ENCODE measurements around the gene PDLIM7.

PDLIM7 gene

DNA sequence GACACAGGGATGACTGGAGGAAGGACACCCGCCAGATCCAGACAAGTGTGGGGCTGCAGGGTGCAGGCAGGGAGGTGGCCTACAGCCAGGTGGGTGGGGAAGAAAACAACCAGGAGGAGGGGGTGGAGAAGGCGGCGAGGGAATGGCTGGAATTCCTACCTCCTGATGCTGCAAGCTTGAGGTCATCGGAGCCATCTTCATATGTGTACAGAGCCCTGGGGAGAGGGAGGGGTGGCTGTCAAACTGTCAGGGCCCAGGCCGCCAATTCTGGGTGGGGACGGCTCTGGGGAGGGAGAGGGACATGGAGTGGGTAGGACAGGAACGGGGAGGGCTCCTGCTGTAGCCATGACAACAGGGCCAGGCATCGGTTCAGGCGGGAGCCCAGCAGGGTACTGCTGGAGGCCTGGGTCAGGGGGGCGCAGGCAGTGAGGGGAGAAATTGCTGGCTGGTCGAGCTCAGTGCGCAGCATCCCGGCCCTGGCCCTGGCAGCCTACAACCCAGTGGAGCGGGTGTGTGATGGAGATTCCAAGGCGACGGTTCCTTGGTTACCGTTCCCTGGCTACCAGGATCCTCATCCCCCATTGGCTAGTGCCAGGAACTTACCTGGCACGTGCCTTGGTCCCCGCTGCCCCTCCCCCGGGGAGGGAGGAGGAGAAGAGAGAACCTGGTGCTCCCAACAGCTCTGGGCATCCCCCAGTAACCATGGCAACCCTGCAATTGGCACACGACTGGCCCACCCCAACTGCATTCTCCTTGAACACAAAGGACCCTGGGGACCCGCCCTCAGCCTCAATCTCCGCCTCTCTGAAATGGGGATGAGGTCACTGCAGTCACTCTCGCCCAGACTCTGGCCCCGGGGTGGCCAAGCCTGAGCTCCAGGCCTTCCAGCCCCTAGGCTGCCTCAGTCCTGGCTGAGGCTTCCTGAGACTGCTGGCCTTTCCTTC is 28.4 kb downstream of the PDLIM7 start:
- TF ChIP-seq, protein P1, sequence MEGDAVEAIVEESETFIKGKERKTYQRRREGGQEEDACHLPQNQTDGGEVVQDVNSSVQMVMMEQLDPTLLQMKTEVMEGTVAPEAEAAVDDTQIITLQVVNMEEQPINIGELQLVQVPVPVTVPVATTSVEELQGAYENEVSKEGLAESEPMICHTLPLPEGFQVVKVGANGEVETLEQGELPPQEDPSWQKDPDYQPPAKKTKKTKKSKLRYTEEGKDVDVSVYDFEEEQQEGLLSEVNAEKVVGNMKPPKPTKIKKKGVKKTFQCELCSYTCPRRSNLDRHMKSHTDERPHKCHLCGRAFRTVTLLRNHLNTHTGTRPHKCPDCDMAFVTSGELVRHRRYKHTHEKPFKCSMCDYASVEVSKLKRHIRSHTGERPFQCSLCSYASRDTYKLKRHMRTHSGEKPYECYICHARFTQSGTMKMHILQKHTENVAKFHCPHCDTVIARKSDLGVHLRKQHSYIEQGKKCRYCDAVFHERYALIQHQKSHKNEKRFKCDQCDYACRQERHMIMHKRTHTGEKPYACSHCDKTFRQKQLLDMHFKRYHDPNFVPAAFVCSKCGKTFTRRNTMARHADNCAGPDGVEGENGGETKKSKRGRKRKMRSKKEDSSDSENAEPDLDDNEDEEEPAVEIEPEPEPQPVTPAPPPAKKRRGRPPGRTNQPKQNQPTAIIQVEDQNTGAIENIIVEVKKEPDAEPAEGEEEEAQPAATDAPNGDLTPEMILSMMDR (IDR thresholded peaks at IDR 0.05; ENCODE audit: low read depth, low read length), result no peak
- no peak overlapping the region for H3K4me3 ChIP-seq (replicated peaks in 1 of 2; ENCODE audit: low read depth in 2 of 2, low read length in 2 of 2)
- peak; percentile 45 to 49 for DNase-seq (ENCODE audit: low read depth in 2 of 2)

DNA sequence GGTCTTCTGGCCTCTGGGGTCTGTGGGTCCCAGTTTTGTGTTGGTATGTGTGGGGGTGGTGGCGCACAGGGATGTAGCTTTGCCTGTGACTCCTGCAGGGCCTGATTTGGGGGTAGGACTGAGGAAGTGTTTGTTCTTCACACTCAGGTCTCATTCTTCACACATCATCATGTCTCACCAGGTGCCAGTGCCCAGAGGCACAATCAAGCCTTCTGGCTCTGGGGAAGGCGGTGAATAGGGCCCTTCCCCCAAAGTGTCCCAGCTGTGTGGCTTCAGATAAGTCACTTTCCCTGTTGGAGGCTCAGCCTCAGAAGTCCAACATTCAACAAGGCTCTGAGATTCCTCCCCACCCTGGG is 29.1 kb downstream of the PDLIM7 start:
- no peak for DNase-seq (ENCODE audit: low read depth in 2 of 2)
- TF ChIP-seq, protein P1 (IDR thresholded peaks at IDR 0.05; ENCODE audit: low read depth, low read length), result no peak
- no peak overlapping the region for H3K4me3 ChIP-seq (replicated peaks in 1 of 2; ENCODE audit: low read depth in 2 of 2, low read length in 2 of 2)

DNA sequence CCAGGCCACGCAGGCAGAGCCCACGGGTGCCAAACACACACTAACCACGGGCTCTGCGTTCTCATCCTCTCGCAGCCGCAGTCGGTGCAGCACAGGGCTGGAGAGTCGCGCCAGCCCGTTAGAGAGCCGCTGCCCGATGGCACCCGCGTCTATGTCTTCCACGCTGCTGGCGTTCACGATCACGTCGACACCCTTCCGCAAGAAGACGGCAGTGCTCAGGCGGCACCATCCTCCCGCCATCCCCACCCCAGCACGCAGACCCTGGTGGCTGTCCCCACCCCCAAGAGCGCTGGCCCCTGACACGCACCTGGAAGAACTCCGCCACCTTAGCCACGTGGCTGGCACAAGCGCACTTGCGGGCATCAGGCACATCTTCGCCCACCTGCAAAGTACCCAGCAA is 30.0 kb downstream of the PDLIM7 start:
- TF ChIP-seq, protein P1 (IDR thresholded peaks at IDR 0.05; ENCODE audit: low read depth, low read length), result no peak
- DNase-seq (ENCODE audit: low read depth in 2 of 2), result no peak
- no peak overlapping the region for H3K4me3 ChIP-seq (replicated peaks in 1 of 2; ENCODE audit: low read depth in 2 of 2, low read length in 2 of 2)

DNA sequence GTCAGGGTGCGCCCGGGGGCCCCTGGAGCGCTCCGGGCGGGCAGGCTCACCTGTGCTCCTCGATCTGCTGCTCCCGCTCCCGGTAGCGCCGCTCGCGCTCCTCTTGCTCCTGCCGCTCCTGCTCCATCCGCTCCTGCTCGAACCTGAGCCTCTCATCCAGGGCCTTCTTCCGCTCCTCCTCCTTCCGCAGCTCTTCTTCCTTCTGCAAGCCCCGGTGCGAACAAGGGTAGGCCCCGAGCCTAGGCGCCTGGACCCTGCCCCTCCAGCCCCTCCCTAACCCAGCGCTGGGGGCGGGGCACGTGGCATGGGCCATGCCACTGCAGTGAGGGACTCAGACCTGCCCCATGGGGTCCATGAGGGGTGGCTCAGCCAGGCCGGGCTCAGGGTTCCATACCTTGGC is 30.5 kb downstream of the PDLIM7 start:
- TF ChIP-seq, protein P1 (IDR thresholded peaks at IDR 0.05; ENCODE audit: low read depth, low read length), result no peak
- H3K4me3 ChIP-seq (replicated peaks in 1 of 2; ENCODE audit: low read depth in 2 of 2, low read length in 2 of 2), result no peak overlapping the region
- DNase-seq (ENCODE audit: low read depth in 2 of 2), result no peak

DNA sequence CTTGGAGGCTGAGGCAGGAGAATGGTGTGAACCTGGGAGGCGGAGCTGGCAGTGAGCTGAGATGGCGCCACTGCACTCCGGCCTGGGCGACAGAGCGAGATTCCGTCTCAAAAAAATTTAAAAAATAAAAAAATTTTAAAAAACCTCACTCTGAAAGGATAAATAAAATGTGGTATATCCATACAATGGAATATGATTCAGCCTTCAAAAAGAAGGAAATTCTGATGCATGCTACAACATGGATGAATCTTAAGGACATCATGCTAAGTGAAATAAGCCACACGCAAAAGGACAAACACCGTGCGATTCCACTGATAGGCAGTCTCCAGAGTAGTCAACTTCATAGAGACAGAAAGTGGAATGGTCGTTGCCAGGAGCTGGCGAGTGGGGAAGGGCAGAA is 32.4 kb downstream of the PDLIM7 start:
- TF ChIP-seq, protein P1 (IDR thresholded peaks at IDR 0.05; ENCODE audit: low read depth, low read length), result no peak
- no peak for DNase-seq (ENCODE audit: low read depth in 2 of 2)
- H3K4me3 ChIP-seq (replicated peaks in 1 of 2; ENCODE audit: low read depth in 2 of 2, low read length in 2 of 2), result no peak overlapping the region

- TF ChIP-seq, protein P1 (IDR thresholded peaks at IDR 0.05; ENCODE audit: low read depth, low read length), result no peak
- no peak overlapping the region for H3K4me3 ChIP-seq (replicated peaks in 1 of 2; ENCODE audit: low read depth in 2 of 2, low read length in 2 of 2)
- peak in 1 of 2 donors; percentile 25 for DNase-seq (ENCODE audit: low read depth in 2 of 2)
Measured at GRCh38 chr5:177462021-177462670, 35.3 kb downstream of the PDLIM7 start.
